Stimulated activated CD4-positive, alpha-beta T cell treated with anti-CD3 and anti-CD28 coated beads, Interleukin-4, amount 100 ng/mL, for 1 hour (primary cell): ENCODE results near the gene DGAT2L6.
"Not testable (repeated sequence)": the region's sequence is repeated elsewhere in the genome, so short reads cannot be mapped to it uniquely, and the experiment has no call there.

Experiments used
- DNase-seq: peaks from one replicate; pipeline ENCODE4 v3.0.0-alpha.2; 2020

The DGAT2L6 gene

DNA sequence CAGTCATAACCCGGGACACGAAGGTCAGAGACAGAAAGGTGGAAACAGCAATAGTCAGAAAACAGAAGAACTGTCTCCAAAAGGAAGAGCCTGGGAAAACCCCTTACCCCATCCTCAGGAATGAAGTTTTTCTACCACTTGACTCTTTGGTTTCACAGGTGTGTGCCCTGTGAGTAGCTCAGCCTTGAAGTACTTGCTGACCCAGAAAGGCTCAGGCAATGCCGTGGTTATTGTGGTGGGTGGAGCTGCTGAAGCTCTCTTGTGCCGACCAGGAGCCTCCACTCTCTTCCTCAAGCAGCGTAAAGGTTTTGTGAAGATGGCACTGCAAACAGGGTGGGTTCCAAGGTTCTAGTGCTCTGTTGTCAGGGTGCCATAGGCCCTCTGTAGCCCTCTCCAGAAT is 24.4 kb downstream of the DGAT2L6 start:
- no peak for DNase-seq

DNA sequence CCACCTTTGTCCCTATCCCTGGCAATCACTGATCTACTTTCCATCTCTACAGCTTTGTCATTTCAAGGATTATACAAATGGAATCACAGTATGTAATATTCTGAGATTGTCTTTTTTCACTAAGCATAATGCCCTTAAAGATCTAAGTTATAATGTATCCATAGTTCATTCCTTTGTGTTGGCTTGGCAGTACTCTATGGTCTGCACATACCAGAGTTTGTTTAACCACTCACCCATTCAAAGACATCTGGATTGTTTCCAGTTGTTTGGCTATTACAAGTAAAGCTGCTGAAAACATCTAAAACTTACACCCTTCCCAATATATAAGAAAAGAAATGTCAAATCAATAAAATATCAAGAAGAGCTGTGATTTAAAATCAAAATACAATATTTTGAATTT is 31.2 kb downstream of the DGAT2L6 start:
- DNase-seq: no peak

- not testable (repeated sequence) for DNase-seq
These were observed 32.3 kb downstream of the DGAT2L6 start for GRCh38 chrX:70209570-70209969.

- no peak for DNase-seq
These were observed 42.9 kb downstream of the DGAT2L6 start for GRCh38 chrX:70219938-70220764.

DNA sequence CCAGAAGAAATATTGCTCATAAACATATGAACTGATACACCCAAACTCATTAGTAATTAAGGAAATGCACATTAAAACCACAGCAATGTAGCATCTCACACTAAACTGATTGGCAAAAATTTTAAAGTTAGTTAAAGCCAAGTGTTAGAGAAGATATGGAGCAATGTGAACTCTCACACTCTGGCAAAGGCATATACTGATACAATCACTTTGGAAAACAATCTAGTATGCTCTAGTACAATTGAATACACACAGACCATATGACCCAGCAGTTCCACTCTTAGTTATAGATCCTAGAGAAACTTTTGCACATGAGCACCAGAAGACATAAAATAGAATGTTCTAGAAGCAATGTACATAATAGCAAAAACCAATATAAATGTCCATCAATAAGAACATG is 48.8 kb downstream of the DGAT2L6 start:
- no peak for DNase-seq

DNA sequence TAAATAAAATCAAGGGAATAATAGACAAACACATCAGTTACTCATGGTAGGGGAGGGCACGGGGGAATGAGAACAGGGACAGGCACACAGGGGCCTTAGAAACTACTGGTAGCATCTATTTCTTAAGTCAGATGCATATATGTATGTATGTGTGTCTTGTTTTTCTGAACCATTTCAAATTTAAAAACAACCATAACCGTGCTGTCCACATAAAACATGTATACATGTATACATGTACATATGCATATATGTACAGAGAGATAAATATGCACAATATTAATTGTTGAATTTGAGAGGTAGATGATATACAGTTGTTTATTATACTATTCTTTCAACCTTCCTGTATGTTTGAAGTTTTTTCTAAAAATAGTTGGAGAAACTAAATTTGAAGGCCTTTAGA is 49.4 kb downstream of the DGAT2L6 start:
- DNase-seq: no peak

DNA sequence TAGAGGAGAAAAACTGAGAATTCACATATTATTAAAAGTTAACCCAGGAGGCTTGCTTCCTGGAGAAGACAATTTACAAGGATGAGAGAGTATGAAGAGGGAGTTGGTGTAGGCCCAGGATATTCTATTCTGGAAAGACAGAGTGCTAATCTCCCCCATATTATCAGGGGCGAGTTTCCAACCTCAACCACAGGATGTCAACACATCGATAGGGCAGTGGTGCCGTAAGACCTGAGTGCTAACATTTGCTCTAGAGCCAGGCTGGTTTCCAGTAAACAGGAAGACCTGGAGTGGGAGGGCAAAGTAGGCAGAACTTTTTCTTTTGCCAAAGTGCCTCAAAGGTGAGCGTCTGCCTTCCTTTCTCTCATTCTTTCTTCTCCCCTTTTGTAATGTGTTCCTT is 54.4 kb downstream of the DGAT2L6 start:
- no peak for DNase-seq

GRCh38 chrX:70234355-70234754 is 57.1 kb downstream of the DGAT2L6 start, which contains the start of gene AWAT1:
Gene AWAT1 (plus strand): TSS chrX:70234655. CDS start chrX:70234696, 41 bp downstream.
- no peak for DNase-seq

DNA sequence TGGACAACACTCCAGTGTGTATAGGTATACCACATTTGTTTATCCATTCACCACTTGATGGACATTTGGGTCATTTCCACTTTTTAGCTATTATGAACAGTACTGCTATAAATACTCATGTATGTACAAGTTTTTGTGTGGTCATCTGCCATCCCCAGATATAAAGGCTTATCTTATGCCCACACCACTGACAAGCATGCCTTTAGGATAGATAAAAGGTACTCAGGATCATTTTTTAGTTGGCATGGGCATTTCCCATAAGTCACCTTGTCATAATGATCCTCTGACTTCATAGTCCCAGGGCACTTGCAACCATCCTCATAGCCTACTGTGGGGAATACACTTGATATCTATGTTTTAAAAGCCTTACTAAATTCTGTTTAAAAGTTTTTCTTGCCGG is 63.5 kb downstream of the DGAT2L6 start:
- no peak for DNase-seq

DNA sequence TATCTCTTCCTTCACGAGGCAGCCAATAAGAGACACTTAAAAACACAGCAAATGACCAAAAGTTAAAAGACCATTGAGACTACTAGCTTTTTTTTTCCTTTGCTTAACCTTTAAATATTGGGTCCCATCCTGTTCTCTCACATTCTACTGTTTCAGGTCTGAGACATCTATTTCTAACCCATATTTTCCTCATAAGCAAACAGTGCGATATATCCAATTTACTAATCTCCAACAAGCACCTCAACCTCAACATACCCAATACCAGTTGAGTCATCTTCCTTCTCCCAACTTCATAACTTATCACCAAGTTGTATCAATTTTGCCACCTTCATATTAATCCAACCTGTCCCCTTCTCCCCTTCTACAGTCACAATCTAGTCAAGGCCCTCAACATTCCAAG is 64.2 kb downstream of the DGAT2L6 start:
- DNase-seq: no peak

DNA sequence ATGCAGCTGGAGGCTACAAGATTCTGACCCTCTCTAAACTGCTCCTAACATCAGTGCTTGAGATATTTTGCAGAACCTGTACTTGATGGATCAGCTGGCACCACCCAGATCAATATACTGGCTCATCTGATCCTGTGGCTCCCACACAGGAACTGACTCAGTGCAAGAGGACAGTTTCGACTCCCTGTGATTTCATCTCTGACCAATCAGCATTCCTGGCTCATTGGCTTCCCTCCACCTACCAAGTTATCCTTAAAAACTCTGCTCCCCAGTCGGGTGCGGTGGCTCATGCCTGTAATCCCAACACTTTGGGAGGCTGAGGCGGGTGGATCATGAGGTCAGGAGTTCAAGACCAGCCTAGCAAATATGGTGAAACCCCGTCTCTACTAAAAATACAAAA is 66.3 kb downstream of the DGAT2L6 start:
- DNase-seq: not testable (repeated sequence)

DNA sequence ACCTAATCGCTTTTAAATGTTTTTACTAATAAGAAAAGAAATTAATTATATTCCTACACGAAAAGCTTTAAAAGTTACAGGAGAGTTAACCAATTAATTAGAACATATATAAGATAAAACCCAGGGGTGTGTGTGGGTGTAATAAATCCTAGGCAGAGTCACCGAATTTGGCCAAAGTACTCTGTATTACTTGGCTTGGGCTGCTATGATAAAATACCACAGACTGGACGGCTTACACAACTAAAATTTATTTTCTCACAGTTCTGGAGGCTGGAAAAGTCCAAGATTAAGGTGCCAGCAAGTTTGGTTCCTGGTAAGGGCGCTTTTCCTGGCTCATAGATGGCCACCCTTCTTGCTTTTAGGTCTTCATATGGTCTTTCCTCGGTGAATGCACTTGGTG is 67.6 kb downstream of the DGAT2L6 start:
- DNase-seq: no peak

- DNase-seq: no peak
These were observed 70.0 kb downstream of the DGAT2L6 start for GRCh38 chrX:70247252-70247651.

DNA sequence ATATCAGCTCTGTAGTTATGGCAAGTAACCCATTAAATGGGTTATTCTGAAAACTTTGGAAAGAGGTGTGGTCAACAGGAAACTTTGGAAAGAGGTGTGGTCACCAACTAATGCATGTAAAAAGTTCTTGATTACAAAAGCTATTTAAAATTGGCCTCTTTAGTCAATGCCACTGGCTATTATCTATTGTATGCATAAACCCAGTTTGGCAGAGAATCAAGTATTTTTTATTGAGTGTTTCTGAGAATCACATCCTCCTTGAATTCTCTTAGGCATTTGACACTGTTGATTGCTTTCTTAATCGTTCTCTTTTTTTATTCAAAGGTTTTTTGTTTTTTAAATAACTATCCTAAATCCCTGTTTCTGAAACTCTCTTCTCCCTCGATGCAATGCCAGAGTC is 75.2 kb downstream of the DGAT2L6 start:
- DNase-seq: no peak

- DNase-seq: no peak
These were observed 76.2 kb downstream of the DGAT2L6 start for GRCh38 chrX:70253377-70254062.

GRCh38 chrX:70254063-70254400 is 76.7 kb downstream of the DGAT2L6 start:
- no peak for DNase-seq

DNA sequence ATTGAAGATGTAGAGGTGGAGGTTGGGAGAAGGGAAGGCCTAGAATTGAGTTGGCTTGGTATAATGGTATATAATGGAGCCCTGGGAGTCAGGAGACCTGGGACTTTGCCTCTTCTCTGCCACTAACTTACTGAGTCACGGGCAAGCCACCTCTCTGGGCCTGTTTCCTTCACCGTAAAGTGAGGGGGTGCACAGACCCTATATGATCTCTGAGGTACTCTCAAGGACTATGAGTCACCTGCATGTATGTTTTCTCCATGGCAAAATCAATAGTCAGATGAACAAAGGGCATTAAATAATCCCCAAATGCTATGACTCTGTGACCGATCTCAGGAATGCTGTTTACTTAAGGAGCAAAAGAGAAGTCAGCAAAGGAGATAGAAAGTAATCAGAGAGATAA is 77.6 kb downstream of the DGAT2L6 start:
- DNase-seq: no peak
